ENCODE data around the gene NDUFA9.

The NDUFA9 gene

DNA sequence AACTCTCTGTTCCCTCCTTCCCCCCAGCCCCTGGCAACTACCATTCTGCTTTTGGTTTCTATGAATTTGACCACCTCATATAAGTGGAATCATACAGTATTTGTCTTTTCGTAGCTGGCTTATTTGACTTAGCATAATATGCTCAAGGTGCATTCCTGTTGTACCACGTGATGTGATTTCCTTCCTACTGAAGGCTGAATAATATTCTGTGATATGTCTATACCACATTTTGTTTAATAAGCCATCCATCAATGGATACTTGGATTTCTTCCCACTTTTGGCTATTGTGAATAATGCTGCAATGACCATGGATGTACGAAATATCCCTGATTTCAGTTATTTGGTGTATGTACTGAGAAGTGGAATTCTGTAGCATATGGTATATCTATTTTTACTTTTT lies 16.3 kb downstream of the NDUFA9 start:
- H3K27me3 ChIP-seq (ENCODE audit: control insufficient read depth, insufficient read depth, low read length): no peaks in the 10 kb centered on the region
- no peak overlapping the region for H3K4me3 ChIP-seq (ENCODE audit: low read depth, low read length)
- no peaks in the 10 kb centered on the region for H3K36me3 ChIP-seq (ENCODE audit: control insufficient read depth, insufficient read depth, low read length)
- no peak overlapping the region for H3K4me2 ChIP-seq (ENCODE audit: low read length)
- H3K79me2 ChIP-seq: no peaks in the 10 kb centered on the region
- no peak overlapping the region for H2AFZ ChIP-seq
- TF ChIP-seq, protein P1, sequence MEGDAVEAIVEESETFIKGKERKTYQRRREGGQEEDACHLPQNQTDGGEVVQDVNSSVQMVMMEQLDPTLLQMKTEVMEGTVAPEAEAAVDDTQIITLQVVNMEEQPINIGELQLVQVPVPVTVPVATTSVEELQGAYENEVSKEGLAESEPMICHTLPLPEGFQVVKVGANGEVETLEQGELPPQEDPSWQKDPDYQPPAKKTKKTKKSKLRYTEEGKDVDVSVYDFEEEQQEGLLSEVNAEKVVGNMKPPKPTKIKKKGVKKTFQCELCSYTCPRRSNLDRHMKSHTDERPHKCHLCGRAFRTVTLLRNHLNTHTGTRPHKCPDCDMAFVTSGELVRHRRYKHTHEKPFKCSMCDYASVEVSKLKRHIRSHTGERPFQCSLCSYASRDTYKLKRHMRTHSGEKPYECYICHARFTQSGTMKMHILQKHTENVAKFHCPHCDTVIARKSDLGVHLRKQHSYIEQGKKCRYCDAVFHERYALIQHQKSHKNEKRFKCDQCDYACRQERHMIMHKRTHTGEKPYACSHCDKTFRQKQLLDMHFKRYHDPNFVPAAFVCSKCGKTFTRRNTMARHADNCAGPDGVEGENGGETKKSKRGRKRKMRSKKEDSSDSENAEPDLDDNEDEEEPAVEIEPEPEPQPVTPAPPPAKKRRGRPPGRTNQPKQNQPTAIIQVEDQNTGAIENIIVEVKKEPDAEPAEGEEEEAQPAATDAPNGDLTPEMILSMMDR (IDR thresholded peaks at IDR 0.05): no peak
- H3K9me3 ChIP-seq (ENCODE audit: control insufficient read depth, low read length): no peaks in the 10 kb centered on the region
- H3K4me1 ChIP-seq: no peaks in the 10 kb centered on the region
- H3K27ac ChIP-seq: no peak overlapping the region
- no peak overlapping the region for H3K9ac ChIP-seq

DNA sequence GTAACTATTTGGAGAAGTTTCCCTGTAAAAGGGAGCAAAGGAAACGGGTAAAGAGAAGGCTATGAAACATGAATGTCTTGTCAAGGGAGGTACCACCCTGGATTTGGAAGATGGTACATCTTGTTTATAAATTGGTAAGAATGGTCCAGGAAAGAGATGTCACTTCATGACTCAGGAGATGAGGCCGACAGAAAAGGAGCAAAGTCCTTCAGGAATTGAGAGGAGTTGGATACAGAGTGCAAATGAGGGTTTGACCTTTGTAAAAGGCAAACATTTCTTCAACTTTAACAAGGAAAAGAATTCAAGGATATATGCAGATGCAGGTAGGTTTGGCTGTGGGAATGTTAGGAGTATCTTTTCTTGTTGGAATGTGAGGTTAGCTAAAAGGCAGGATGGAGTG lies 30.8 kb downstream of the NDUFA9 start:
- Histone ChIP-seq H3K4me3 (ENCODE audit: low read depth, low read length) (no peak overlapping the region), H3K4me1 (no peaks in the 10 kb centered on the region), H3K36me3 (ENCODE audit: control insufficient read depth, insufficient read depth, low read length) (no peaks in the 10 kb centered on the region), H3K9ac (no peak overlapping the region), H3K79me2 (no peaks in the 10 kb centered on the region), H3K9me3 (ENCODE audit: control insufficient read depth, low read length) (no peaks in the 10 kb centered on the region), H3K27me3 (ENCODE audit: control insufficient read depth, insufficient read depth, low read length) (no peaks in the 10 kb centered on the region), H3K4me2 (ENCODE audit: low read length) (no peak overlapping the region), H3K27ac (no peak overlapping the region), H2AFZ (no peak overlapping the region)
- TF ChIP-seq, protein P1 (IDR thresholded peaks at IDR 0.05): no peak

DNA sequence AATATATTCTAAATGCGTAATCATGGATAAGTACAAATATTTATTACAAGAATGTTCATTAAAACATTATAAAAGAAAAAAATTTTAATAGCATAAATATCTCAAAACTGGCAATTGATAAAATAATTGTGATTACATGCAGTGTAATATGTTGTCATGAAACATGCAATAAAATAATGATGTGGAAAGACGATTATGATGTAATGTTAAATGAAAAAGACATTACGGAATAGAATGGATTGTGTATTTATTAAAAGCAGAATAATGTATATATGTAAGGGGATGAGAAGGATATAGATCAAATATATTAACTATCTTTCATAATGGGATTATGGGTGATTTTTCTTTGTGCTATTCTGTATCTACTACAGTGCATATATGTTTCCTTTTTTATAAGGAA lies 32.8 kb downstream of the NDUFA9 start:
- H3K27me3 ChIP-seq (ENCODE audit: control insufficient read depth, insufficient read depth, low read length): no peaks in the 10 kb centered on the region

DNA sequence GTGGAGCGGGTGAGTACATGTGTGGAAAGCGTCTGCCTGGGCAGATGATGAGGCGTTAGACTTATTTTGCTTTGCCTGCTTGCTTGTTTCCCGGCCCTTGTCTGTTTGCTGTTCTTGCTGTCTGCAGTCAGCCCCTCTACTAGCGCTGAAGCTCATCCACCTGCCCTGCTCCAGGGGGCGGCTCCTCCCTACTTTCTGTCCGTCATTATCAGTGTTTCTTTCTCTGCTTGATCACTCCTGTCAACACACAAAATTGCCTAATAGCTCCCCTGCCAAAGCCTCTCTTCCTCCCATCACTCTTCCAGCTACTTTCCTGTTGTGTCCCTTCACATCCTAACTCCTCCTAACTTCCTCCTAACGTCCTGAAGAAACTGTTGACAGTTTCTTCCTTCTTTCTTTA lies 36.4 kb downstream of the NDUFA9 start:
- H3K27me3 ChIP-seq (ENCODE audit: control insufficient read depth, insufficient read depth, low read length): no peaks in the 10 kb centered on the region
- H3K79me2 ChIP-seq: no peaks in the 10 kb centered on the region
- TF ChIP-seq, protein P1 (IDR thresholded peaks at IDR 0.05): no peak
- no peak overlapping the region for H3K4me3 ChIP-seq (ENCODE audit: low read depth, low read length)
- no peak overlapping the region for H2AFZ ChIP-seq
- H3K9ac ChIP-seq: no peak overlapping the region
- no peaks in the 10 kb centered on the region for H3K36me3 ChIP-seq (ENCODE audit: control insufficient read depth, insufficient read depth, low read length)
- no peaks in the 10 kb centered on the region for H3K4me1 ChIP-seq
- H3K4me2 ChIP-seq (ENCODE audit: low read length): no peak overlapping the region
- no peaks in the 10 kb centered on the region for H3K9me3 ChIP-seq (ENCODE audit: control insufficient read depth, low read length)
- no peak overlapping the region for H3K27ac ChIP-seq

More for the DNA sequence above, 32.8 kb downstream of the NDUFA9 start:
- Histone ChIP-seq H3K36me3 (ENCODE audit: control insufficient read depth, insufficient read depth, low read length) (no peaks in the 10 kb centered on the region), H3K4me3 (ENCODE audit: low read depth, low read length) (no peak overlapping the region), H3K27ac (no peak overlapping the region), H3K9ac (no peak overlapping the region), H3K9me3 (ENCODE audit: control insufficient read depth, low read length) (no peaks in the 10 kb centered on the region), H3K4me1 (no peaks in the 10 kb centered on the region), H3K4me2 (ENCODE audit: low read length) (no peak overlapping the region), H3K79me2 (no peaks in the 10 kb centered on the region), H2AFZ (no peak overlapping the region)
- TF ChIP-seq, protein P1 (IDR thresholded peaks at IDR 0.05): no peak

DNA sequence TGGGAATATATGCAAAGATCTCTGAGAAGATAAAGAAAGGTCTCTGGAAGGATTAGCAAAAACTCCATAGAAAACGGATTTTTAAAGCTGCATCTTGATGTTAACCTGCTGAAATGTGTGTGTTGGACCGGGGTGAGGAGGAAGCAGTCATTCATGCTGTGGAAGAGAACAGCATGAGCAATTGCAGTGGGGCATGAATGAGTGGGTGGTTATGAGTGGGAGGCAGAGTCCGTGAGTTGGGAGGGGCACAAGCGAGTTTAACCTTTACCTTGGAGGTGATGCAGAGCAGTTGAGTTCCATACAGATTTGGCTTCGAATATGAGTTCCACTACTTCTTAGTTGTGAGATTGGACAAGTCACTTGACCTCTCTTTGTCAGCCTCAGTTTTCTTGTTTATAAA lies 41.8 kb downstream of the NDUFA9 start:
- no peaks in the 10 kb centered on the region for H3K79me2 ChIP-seq
- H3K27me3 ChIP-seq (ENCODE audit: control insufficient read depth, insufficient read depth, low read length): no peaks in the 10 kb centered on the region
- no peak overlapping the region for H3K4me3 ChIP-seq (ENCODE audit: low read depth, low read length)
- no peaks in the 10 kb centered on the region for H3K9me3 ChIP-seq (ENCODE audit: control insufficient read depth, low read length)
- H3K27ac ChIP-seq: no peak overlapping the region
- H3K36me3 ChIP-seq (ENCODE audit: control insufficient read depth, insufficient read depth, low read length): no peaks in the 10 kb centered on the region
- no peak overlapping the region for H3K9ac ChIP-seq
- TF ChIP-seq, protein P1 (IDR thresholded peaks at IDR 0.05): no peak
- H2AFZ ChIP-seq: no peak overlapping the region
- H3K4me2 ChIP-seq (ENCODE audit: low read length): no peak overlapping the region
- no peaks in the 10 kb centered on the region for H3K4me1 ChIP-seq

Measured in parathyroid adenoma (tissue), 2 donors.